K562 (cell line): ENCODE results near the gene RAB7A.

Experiments
- SMARCB1 ChIP-seq: IDR thresholded peaks from 2 replicates; pipeline ENCODE4 v1.6.1; 2011; ENCODE audit warnings: improper control_type of control experiment, low read depth; ENCODE audit not compliant: insufficient read length
- U2AF2 ChIP-seq: fragments of 200-400 bp; formaldehyde crosslinking; optimal IDR thresholded peaks from 2 replicates; pipeline ENCODE3; 2017; ENCODE audit warnings: low read depth, mild to moderate bottlenecking, low read length
- TF ChIP-seq, protein P1 (sequence below): sonication (generic); formaldehyde crosslinking; IDR thresholded peaks from 2 replicates; pipeline ENCODE4 v1.9.0; 2022; ENCODE audit warnings: mild to moderate bottlenecking, missing genetic modification reagents
- TF ChIP-seq, protein P2 (sequence below): fragments of 250-450 bp; sonication (Bioruptor Pico); IDR thresholded peaks from 2 replicates; pipeline ENCODE4 v1.5.0; 2021; ENCODE audit warnings: mild to moderate bottlenecking, borderline replicate concordance

DNA sequence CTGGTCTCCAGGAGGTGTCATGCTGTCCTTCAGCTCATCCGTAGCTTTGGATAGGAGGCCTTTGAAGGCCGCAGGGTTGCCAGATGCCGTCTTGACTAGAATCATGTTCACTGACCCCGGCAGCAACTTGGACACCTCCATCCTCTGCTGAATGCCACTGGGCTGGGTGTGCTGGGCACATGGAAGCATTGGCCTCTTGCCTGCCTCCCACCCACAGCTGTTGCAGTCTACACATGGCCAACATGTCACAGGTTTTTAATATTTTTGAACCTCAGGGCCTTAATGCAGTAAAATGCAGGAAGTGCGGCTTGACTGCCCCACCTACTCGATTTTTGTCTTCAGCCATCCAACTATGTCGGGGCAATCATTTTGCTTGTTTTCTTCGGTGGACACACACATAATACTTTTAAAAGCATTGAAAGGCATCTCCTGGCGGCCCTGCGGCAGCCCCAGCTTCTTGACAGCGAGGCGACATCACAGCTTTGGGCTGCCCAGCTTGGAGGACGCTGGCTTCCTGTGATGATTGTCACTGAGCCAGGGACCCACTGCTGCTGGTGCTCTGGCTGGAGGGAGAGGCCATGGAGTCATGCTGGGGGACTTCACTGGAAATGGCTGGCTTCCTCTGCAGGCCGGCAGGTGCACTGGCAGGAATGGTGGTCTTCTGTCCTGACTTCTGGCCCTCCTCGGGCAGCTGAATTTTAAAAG lies 121.8 kb downstream of the RAB7A start:
- TF ChIP-seq, protein P1, sequence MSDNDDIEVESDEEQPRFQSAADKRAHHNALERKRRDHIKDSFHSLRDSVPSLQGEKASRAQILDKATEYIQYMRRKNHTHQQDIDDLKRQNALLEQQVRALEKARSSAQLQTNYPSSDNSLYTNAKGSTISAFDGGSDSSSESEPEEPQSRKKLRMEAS (CRISPR knock-in tag), result no peak
- TF ChIP-seq U2AF2 (no peak), SMARCB1 (no peak)
- TF ChIP-seq, protein P2, sequence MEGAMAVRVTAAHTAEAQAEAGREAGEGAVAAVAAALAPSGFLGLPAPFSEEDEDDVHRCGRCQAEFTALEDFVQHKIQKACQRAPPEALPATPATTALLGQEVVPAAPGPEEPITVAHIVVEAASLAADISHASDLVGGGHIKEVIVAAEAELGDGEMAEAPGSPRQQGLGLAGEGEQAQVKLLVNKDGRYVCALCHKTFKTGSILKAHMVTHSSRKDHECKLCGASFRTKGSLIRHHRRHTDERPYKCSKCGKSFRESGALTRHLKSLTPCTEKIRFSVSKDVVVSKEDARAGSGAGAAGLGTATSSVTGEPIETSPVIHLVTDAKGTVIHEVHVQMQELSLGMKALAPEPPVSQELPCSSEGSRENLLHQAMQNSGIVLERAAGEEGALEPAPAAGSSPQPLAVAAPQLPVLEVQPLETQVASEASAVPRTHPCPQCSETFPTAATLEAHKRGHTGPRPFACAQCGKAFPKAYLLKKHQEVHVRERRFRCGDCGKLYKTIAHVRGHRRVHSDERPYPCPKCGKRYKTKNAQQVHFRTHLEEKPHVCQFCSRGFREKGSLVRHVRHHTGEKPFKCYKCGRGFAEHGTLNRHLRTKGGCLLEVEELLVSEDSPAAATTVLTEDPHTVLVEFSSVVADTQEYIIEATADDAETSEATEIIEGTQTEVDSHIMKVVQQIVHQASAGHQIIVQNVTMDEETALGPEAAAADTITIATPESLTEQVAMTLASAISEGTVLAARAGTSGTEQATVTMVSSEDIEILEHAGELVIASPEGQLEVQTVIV (CRISPR knock-in tag), result no peak
